NCI-H446 treated with DMSO at 0.1 percent for 48 hours (cell line): ENCODE data around the gene GCN1.

Experiments
- DNase-seq: peaks from one replicate; lab custom pipeline; 2025; lab: John Stamatoyannopoulos, UW

Gene GCN1

GRCh38 chr12:120116792-120117651, 77.5 kb downstream of the GCN1 start:
- DNase-seq, result peak; percentile 81

GRCh38 chr12:120116441-120116791, 78.1 kb downstream of the GCN1 start, which contains the start of gene RAB35:
RAB35 (minus strand) TSS chr12:120116753; CDS start chr12:120116650, 103 bp downstream.
- DNase-seq, result no peak

GRCh38 chr12:120115692-120116440, 78.6 kb downstream of the GCN1 start:
- no peak for DNase-seq

GRCh38 chr12:120115066-120115465, 79.4 kb downstream of the GCN1 start:
- DNase-seq, result no peak

GRCh38 chr12:120110550-120111501, 83.7 kb downstream of the GCN1 start:
- DNase-seq, result no peak

- no peak for DNase-seq
These were observed 84.8 kb downstream of the GCN1 start for GRCh38 chr12:120109570-120110267.

GRCh38 chr12:120106151-120106550, 88.4 kb downstream of the GCN1 start:
- DNase-seq, result no peak

- DNase-seq, result no peak
These were observed 91.1 kb downstream of the GCN1 start for GRCh38 chr12:120103371-120103770.

- no peak for DNase-seq
These were observed 91.5 kb downstream of the GCN1 start for GRCh38 chr12:120103044-120103338.

GRCh38 chr12:120102189-120103043, 92.1 kb downstream of the GCN1 start:
- DNase-seq, result no peak

GRCh38 chr12:120101617-120102016, 92.9 kb downstream of the GCN1 start:
- no peak for DNase-seq

- no peak for DNase-seq
These were observed 93.3 kb downstream of the GCN1 start for GRCh38 chr12:120101182-120101581.

GRCh38 chr12:120100630-120101029, 93.9 kb downstream of the GCN1 start:
- DNase-seq, result peak; percentile 60

- DNase-seq, result no peak
These were observed 94.8 kb downstream of the GCN1 start for GRCh38 chr12:120099738-120100137.

GRCh38 chr12:120098756-120099470, 95.6 kb downstream of the GCN1 start:
- DNase-seq, result no peak

GRCh38 chr12:120096671-120097202, 97.8 kb downstream of the GCN1 start:
- no peak for DNase-seq

- DNase-seq, result no peak
These were observed 98.8 kb downstream of the GCN1 start for GRCh38 chr12:120095736-120096135.

GRCh38 chr12:120095331-120095730, 99.2 kb downstream of the GCN1 start:
- no peak for DNase-seq

- peak; percentile 47 for DNase-seq
These were observed 100.0 kb downstream of the GCN1 start for GRCh38 chr12:120094485-120094884.
